Liver (tissue), 9 donors: Measurements from ENCODE around the gene PHF19. TPM values are rescaled to one million over a fixed set of nuclear protein-coding genes. Genes with fewer than 3 reads are reported as not detected.

Experiments used
- DNase-seq: peaks from one replicate; pipeline ENCODE4 v3.0.0-alpha.2; 2017; ENCODE audit warnings: low spot score
- H3K27ac ChIP-seq, 2 donors: one replicate each; pipeline ENCODE4 v1.7.0; 2013; ENCODE audit warnings: inconsistent platforms in 2 of 2, low read length in 2 of 2, control low read depth in 1 of 2, low read depth in 1 of 2, mild to moderate bottlenecking in 1 of 2
- H3K27me3 ChIP-seq, 4 donors: one replicate each; pipeline versions ENCODE4 v1.6.1 to v1.7.0; 2013; ENCODE audit warnings: low read length in 3 of 4, inconsistent platforms in 1 of 4, mild to moderate bottlenecking in 1 of 4, moderate library complexity in 1 of 4; ENCODE audit not compliant: control insufficient read depth in 4 of 4, insufficient read depth in 4 of 4
- H3K36me3 ChIP-seq, 4 donors: one replicate each; pipeline versions ENCODE4 v1.6.1 to v1.7.0; 2013; ENCODE audit warnings: low read length in 3 of 4, mild to moderate bottlenecking in 3 of 4, low read depth in 1 of 4, moderate library complexity in 1 of 4; ENCODE audit not compliant: control insufficient read depth in 4 of 4, insufficient read depth in 3 of 4
- H3K4me1 ChIP-seq, 4 donors: one replicate each; pipeline versions ENCODE4 v1.6.1 to v1.7.0; 2013; ENCODE audit warnings: low read length in 3 of 4, mild to moderate bottlenecking in 3 of 4, moderate library complexity in 1 of 4; ENCODE audit not compliant: control insufficient read depth in 4 of 4, insufficient read depth in 4 of 4
- H3K4me3 ChIP-seq, 3 donors: one replicate each; pipeline versions ENCODE4 v1.6.1 to v1.7.0; 2013; ENCODE audit warnings: low read length in 3 of 3, control low read depth in 1 of 3, low read depth in 1 of 3, mild to moderate bottlenecking in 1 of 3
- H3K9ac ChIP-seq, 2 donors: one replicate each; pipeline ENCODE4 v1.7.0; 2013; ENCODE audit warnings: low read length in 2 of 2, mild to moderate bottlenecking in 2 of 2, moderate library complexity in 2 of 2, control low read depth in 1 of 2, low read depth in 1 of 2
- H3K9me3 ChIP-seq, 4 donors: one replicate each; pipeline versions ENCODE4 v1.6.1 to v1.7.0; 2013; ENCODE audit warnings: low read length in 3 of 4; ENCODE audit not compliant: control insufficient read depth in 4 of 4
- EGR1 ChIP-seq, 2 donors: IDR thresholded peaks; 2 replicates each; pipeline ENCODE4 v1.6.1; 2016 to 2018; ENCODE audit warnings: antibody characterized with exemption in 2 of 2, low read depth in 2 of 2
- FOXA1 ChIP-seq: IDR thresholded peaks from 2 replicates; pipeline ENCODE4 v1.6.1; 2016; ENCODE audit warnings: antibody characterized with exemption
- FOXA2 ChIP-seq: IDR thresholded peaks from 2 replicates; pipeline ENCODE4 v1.6.1; 2016; ENCODE audit warnings: antibody characterized with exemption
- GABPA ChIP-seq, 2 donors: IDR thresholded peaks in 1 of 2; conservative IDR thresholded peaks in 1 of 2; 2 replicates each; pipeline ENCODE4 v1.6.1; 2016; ENCODE audit warnings: antibody characterized with exemption in 2 of 2, mild to moderate bottlenecking in 1 of 2, moderate library complexity in 1 of 2
- HNF4A ChIP-seq, 2 donors: conservative IDR thresholded peaks; 2 replicates each; pipeline ENCODE4 v1.6.1; 2016; ENCODE audit warnings: antibody characterized with exemption in 2 of 2, mild to moderate bottlenecking in 2 of 2
- HNF4G ChIP-seq: IDR thresholded peaks from 2 replicates; pipeline ENCODE4 v1.6.1; 2016; ENCODE audit warnings: antibody characterized with exemption
- JUND ChIP-seq, 2 donors: IDR thresholded peaks; 2 replicates each; pipeline ENCODE4 v1.6.1; 2016; ENCODE audit warnings: antibody characterized with exemption in 2 of 2
- NR2F2 ChIP-seq: IDR thresholded peaks from 2 replicates; pipeline ENCODE4 v1.6.1; 2016; ENCODE audit warnings: antibody characterized with exemption
- RAD21 ChIP-seq, 2 donors: IDR thresholded peaks; 2 replicates each; pipeline ENCODE4 v1.6.1; 2016; ENCODE audit warnings: antibody characterized with exemption in 2 of 2, mild to moderate bottlenecking in 2 of 2
- RXRA ChIP-seq, 2 donors: IDR thresholded peaks; 2 replicates each; pipeline ENCODE4 v1.6.1; 2017 to 2018; ENCODE audit warnings: antibody characterized with exemption in 2 of 2, mild to moderate bottlenecking in 1 of 2
- SP1 ChIP-seq: IDR thresholded peaks from 2 replicates; pipeline ENCODE4 v1.6.1; 2018; ENCODE audit warnings: antibody characterized with exemption, mild to moderate bottlenecking
- TAF1 ChIP-seq: conservative IDR thresholded peaks from 2 replicates; pipeline ENCODE4 v1.6.1; 2016; ENCODE audit warnings: antibody characterized with exemption, mild to moderate bottlenecking
- YY1 ChIP-seq: IDR thresholded peaks from 2 replicates; pipeline ENCODE4 v1.6.1; 2016; ENCODE audit warnings: antibody characterized with exemption, mild to moderate bottlenecking
- WGBS: extraction: QIAGEN DNeasy Blood & Tissue Kit; methylation state at CpG from one replicate; pipeline ENCODE4 v1.1.7; 2013; 5-methylcytosine and 5-hydroxymethylcytosine counted together
- polyA plus RNA-seq, 2 donors: library from polyadenylated mRNA; stranded (reverse) in 1 of 2; unstranded in 1 of 2; fragments of 200-250 nt in 1 of 2; fragments of >200 nt in 1 of 2; fragmentation: Nextera tagmentation in 1 of 2; extraction: Ambion mirVana in 1 of 2; gene quantifications; one replicate each; pipeline versions ENCODE4 v1.2.1 to v1.2.3, GENCODE V29; 2013 to 2015
- total RNA-seq, 2 donors: library from RNA; depleted of rRNA; stranded (reverse); fragments of >200 nt; gene quantifications; one replicate each; pipeline ENCODE4 v1.2.3, GENCODE V29; 2014
- TF ChIP-seq, protein P1 (sequence below): fragments of 150-350 bp; IDR thresholded peaks from 2 replicates; pipeline ENCODE4 v1.5.1; 2017; ENCODE audit warnings: improper control_type of control experiment, low read depth, low read length; ENCODE audit not compliant: missing input control
- TF ChIP-seq, protein P2 (sequence below): IDR thresholded peaks from 2 replicates; pipeline ENCODE4 v1.6.1; 2016; ENCODE audit warnings: antibody characterized with exemption
- TF ChIP-seq, protein P3 (sequence below): IDR thresholded peaks from 2 replicates; pipeline ENCODE4 v1.6.1; 2016; ENCODE audit warnings: antibody characterized with exemption, mild to moderate bottlenecking
- TF ChIP-seq, protein P4 (sequence below): IDR thresholded peaks from 2 replicates; pipeline ENCODE4 v1.6.1; 2016; ENCODE audit warnings: antibody characterized with exemption
- TF ChIP-seq, protein P5 (sequence below): IDR thresholded peaks from 2 replicates; pipeline ENCODE4 v1.6.1; 2016; ENCODE audit warnings: antibody characterized with exemption
- donor health status: healthy.
- donor health status: healthy.
- donor health status: healthy.
- donor health status: healthy.
- donor health status: healthy.

PHF19 gene
- total and polyA plus RNA-seq, 4 donors, result 1.9 to 16.0 (median 3.5) TPM

DNA sequence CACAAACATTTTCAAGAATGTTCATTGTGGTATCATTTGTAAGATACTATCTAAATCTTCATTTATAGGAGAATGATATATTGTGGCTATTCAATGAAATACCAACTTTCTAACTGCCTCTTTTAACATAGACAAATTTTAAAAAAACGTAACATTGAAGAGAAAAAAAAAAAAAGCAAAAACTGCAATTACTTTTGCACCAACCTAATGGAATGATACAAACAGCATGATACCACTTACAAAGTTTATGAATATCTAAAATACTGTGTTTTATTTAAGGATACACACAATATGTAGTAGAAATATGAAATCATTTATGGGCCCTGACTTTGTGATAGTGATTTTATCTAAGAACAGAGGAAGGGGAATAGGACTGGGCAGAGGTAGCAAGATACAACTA is 58.4 kb downstream of the PHF19 start:
- H3K4me3 ChIP-seq, result no peak overlapping the region
- H3K9me3 ChIP-seq, result no peaks in the 10 kb centered on the region
- peaks cover 5 to 31% (median 22%) of the 10 kb centered on the region in 4 donors for H3K36me3 ChIP-seq
- WGBS, result 89% methylated on average over 1 of the region's 1 CpG
- H3K27ac ChIP-seq, result no peak overlapping the region
- H3K4me1 ChIP-seq, result peaks cover 0 to 6% (median 0%) of the 10 kb centered on the region in 4 donors
- no peak overlapping the region for H3K9ac ChIP-seq
- H3K27me3 ChIP-seq, result no peaks in the 10 kb centered on the region
- no peak for DNase-seq
- TF ChIP-seq, protein P1, sequence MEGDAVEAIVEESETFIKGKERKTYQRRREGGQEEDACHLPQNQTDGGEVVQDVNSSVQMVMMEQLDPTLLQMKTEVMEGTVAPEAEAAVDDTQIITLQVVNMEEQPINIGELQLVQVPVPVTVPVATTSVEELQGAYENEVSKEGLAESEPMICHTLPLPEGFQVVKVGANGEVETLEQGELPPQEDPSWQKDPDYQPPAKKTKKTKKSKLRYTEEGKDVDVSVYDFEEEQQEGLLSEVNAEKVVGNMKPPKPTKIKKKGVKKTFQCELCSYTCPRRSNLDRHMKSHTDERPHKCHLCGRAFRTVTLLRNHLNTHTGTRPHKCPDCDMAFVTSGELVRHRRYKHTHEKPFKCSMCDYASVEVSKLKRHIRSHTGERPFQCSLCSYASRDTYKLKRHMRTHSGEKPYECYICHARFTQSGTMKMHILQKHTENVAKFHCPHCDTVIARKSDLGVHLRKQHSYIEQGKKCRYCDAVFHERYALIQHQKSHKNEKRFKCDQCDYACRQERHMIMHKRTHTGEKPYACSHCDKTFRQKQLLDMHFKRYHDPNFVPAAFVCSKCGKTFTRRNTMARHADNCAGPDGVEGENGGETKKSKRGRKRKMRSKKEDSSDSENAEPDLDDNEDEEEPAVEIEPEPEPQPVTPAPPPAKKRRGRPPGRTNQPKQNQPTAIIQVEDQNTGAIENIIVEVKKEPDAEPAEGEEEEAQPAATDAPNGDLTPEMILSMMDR, result no peak
- TF ChIP-seq RAD21 (IDR thresholded peaks at IDR 0.05) (no peak), HNF4G (no peak), JUND (IDR thresholded peaks at IDR 0.05) (no peak), RXRA (IDR thresholded peaks at IDR 0.05) (no peak), TAF1 (no peak), GABPA (IDR thresholded peaks at IDR 0.05 in 1 of 2, conservative IDR thresholded peaks at IDR 0.05 in 1 of 2) (no peak), FOXA2 (no peak), EGR1 (IDR thresholded peaks at IDR 0.05; ENCODE audit: low read depth in 2 of 2) (no peak), FOXA1 (no peak), NR2F2 (no peak), YY1 (no peak), HNF4A (conservative IDR thresholded peaks at IDR 0.05) (no peak), SP1 (no peak)
- TF ChIP-seq, protein P2, sequence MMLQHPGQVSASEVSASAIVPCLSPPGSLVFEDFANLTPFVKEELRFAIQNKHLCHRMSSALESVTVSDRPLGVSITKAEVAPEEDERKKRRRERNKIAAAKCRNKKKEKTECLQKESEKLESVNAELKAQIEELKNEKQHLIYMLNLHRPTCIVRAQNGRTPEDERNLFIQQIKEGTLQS, result no peak
- TF ChIP-seq, protein P3, sequence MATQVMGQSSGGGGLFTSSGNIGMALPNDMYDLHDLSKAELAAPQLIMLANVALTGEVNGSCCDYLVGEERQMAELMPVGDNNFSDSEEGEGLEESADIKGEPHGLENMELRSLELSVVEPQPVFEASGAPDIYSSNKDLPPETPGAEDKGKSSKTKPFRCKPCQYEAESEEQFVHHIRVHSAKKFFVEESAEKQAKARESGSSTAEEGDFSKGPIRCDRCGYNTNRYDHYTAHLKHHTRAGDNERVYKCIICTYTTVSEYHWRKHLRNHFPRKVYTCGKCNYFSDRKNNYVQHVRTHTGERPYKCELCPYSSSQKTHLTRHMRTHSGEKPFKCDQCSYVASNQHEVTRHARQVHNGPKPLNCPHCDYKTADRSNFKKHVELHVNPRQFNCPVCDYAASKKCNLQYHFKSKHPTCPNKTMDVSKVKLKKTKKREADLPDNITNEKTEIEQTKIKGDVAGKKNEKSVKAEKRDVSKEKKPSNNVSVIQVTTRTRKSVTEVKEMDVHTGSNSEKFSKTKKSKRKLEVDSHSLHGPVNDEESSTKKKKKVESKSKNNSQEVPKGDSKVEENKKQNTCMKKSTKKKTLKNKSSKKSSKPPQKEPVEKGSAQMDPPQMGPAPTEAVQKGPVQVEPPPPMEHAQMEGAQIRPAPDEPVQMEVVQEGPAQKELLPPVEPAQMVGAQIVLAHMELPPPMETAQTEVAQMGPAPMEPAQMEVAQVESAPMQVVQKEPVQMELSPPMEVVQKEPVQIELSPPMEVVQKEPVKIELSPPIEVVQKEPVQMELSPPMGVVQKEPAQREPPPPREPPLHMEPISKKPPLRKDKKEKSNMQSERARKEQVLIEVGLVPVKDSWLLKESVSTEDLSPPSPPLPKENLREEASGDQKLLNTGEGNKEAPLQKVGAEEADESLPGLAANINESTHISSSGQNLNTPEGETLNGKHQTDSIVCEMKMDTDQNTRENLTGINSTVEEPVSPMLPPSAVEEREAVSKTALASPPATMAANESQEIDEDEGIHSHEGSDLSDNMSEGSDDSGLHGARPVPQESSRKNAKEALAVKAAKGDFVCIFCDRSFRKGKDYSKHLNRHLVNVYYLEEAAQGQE, result no peak
- TF ChIP-seq, protein P4, sequence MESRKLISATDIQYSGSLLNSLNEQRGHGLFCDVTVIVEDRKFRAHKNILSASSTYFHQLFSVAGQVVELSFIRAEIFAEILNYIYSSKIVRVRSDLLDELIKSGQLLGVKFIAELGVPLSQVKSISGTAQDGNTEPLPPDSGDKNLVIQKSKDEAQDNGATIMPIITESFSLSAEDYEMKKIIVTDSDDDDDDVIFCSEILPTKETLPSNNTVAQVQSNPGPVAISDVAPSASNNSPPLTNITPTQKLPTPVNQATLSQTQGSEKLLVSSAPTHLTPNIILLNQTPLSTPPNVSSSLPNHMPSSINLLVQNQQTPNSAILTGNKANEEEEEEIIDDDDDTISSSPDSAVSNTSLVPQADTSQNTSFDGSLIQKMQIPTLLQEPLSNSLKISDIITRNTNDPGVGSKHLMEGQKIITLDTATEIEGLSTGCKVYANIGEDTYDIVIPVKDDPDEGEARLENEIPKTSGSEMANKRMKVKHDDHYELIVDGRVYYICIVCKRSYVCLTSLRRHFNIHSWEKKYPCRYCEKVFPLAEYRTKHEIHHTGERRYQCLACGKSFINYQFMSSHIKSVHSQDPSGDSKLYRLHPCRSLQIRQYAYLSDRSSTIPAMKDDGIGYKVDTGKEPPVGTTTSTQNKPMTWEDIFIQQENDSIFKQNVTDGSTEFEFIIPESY, result no peak
- TF ChIP-seq, protein P5, sequence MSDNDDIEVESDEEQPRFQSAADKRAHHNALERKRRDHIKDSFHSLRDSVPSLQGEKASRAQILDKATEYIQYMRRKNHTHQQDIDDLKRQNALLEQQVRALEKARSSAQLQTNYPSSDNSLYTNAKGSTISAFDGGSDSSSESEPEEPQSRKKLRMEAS, result no peak
